ENCODE measurements around the gene PTPRN2. TPM values are rescaled to one million over a fixed set of nuclear protein-coding genes. Genes with fewer than 3 reads are reported as not detected.

The PTPRN2 gene
- total RNA-seq, 1 experiment from 2014 or later = 2.1 TPM

GRCh38 chr7:157977717-157978496 is 609.7 kb downstream of the PTPRN2 start:
- no peaks in the 10 kb centered on the region for H3K36me3 ChIP-seq (ENCODE audit: control insufficient read depth in 1 of 2, insufficient read depth in 2 of 2, low read length in 2 of 2)
- ATAC-seq (no peak), DNase-seq (ENCODE audit: low read depth, low spot score) (no peak)
- H3K4me3 ChIP-seq (replicated peaks in 1 of 2; ENCODE audit: low read depth in 1 of 2, low read length in 2 of 2) = no peak overlapping the region
- H3K4me1 ChIP-seq (ENCODE audit: control insufficient read depth in 1 of 2, insufficient read depth in 2 of 2, low read length in 2 of 2) = no peaks in the 10 kb centered on the region
- RAD21 ChIA-PET (ENCODE audit: low non-redundant PET in 1 of 2, low total read pairs in 2 of 2, uncharacterized antibody in 2 of 2, unreplicated experiment in 2 of 2) = no interaction called here
- no peaks in the 10 kb centered on the region for H3K9me2 ChIP-seq (ENCODE audit: insufficient read depth)
- no peaks in the 10 kb centered on the region for H4K20me1 ChIP-seq (ENCODE audit: insufficient read depth)
- POLR2A ChIA-PET = no interaction called here
- no TSS peak for BruUV-seq (replicated peaks)
- no peaks in the 10 kb centered on the region for H3K79me2 ChIP-seq (ENCODE audit: insufficient read depth, low read length)
- H3K4me2 ChIP-seq (ENCODE audit: low read length) = no peak overlapping the region
- H3K9me3 ChIP-seq (ENCODE audit: control insufficient read depth in 1 of 2, insufficient read depth in 1 of 2, low read depth in 1 of 2, low read length in 2 of 2) = no peaks in the 10 kb centered on the region
- intact Hi-C loops (cut with micrococcal nuclease) = loop anchor here (10.0 kb wide), 1 partner anchor 377 kb away; no protein-coding TSS in a partner anchor
- H3K9ac ChIP-seq (ENCODE audit: low read length) = no peak overlapping the region
- TF ChIP-seq EGR1 (IDR thresholded peaks at IDR 0.05; ENCODE audit: low read depth) (no peak), MAX (IDR thresholded peaks at IDR 0.05) (no peak), REST (IDR thresholded peaks at IDR 0.05; ENCODE audit: low read depth) (no peak), CEBPB (IDR thresholded peaks at IDR 0.05; ENCODE audit: low read depth) (no peak), EZH2phosphoT487 (IDR thresholded peaks at IDR 0.05; ENCODE audit: borderline replicate concordance) (no peak), ZNF274 (IDR thresholded peaks at IDR 0.05; ENCODE audit: low read depth, low read length) (no peak), EZH2 (IDR thresholded peaks at IDR 0.05) (no peak), ELF1 (IDR thresholded peaks at IDR 0.05; ENCODE audit: borderline replicate concordance, low read depth) (no peak), POLR2A (IDR thresholded peaks at IDR 0.05; ENCODE audit: borderline replicate concordance, extremely low read depth, insufficient read depth, insufficient read length) (no peak), RAD21 (IDR thresholded peaks at IDR 0.05; ENCODE audit: low read depth) (no peak), CTCF (IDR thresholded peaks at IDR 0.05 in 2 of 3, conservative IDR thresholded peaks at IDR 0.05 in 1 of 3; ENCODE audit: borderline replicate concordance in 1 of 3, insufficient read depth in 1 of 3, low read depth in 2 of 3, low read length in 2 of 3) (no peak), JUND (IDR thresholded peaks at IDR 0.05) (no peak), YY1 (IDR thresholded peaks at IDR 0.05; ENCODE audit: extremely low read depth, insufficient replicate concordance, low read depth, low read length) (no peak), SP1 (IDR thresholded peaks at IDR 0.05; ENCODE audit: low read depth) (no peak), SRF (IDR thresholded peaks at IDR 0.05; ENCODE audit: low read depth) (no peak), ATF3 (IDR thresholded peaks at IDR 0.05) (no peak), CBX3 (IDR thresholded peaks at IDR 0.05; ENCODE audit: low read depth) (no peak), TCF7L2 (IDR thresholded peaks at IDR 0.05; ENCODE audit: borderline replicate concordance, extremely low read depth, insufficient read depth, insufficient read length) (no peak)
- no peaks in the 10 kb centered on the region for H3K27me3 ChIP-seq (ENCODE audit: insufficient read depth, low read length)
- H3K27ac ChIP-seq (ENCODE audit: low read depth, low read length) = no peak overlapping the region
- CTCF ChIA-PET = no interaction called here
- H2AFZ ChIP-seq (ENCODE audit: low read depth, low read length, poor library complexity, severe bottlenecking) = no peak overlapping the region
